ENCODE results near the gene ANGPTL4.

Gene ANGPTL4

GRCh38 chr19:8387688-8388611, 24.0 kb downstream of the ANGPTL4 start:
- in situ Hi-C loops (cut with HindIII; ENCODE audit: low sequenced_read_pairs), result no loop called here

- in situ Hi-C loops (cut with HindIII; ENCODE audit: low sequenced_read_pairs), result no loop called here
Observed at GRCh38 chr19:8388612-8388958, 24.6 kb downstream of the ANGPTL4 start.

- in situ Hi-C loops (cut with HindIII; ENCODE audit: low sequenced_read_pairs), result no loop called here
Observed at GRCh38 chr19:8389891-8390616, 26.1 kb downstream of the ANGPTL4 start, which contains the start of gene RAB11B. Gene RAB11B, plus strand, starts transcription at chr19:8390360. Its CDS starts 57 bp downstream, at chr19:8390417.

GRCh38 chr19:8390617-8390981, 26.6 kb downstream of the ANGPTL4 start:
- in situ Hi-C loops (cut with HindIII; ENCODE audit: low sequenced_read_pairs), result no loop called here

GRCh38 chr19:8391198-8392016, 27.5 kb downstream of the ANGPTL4 start:
- in situ Hi-C loops (cut with HindIII; ENCODE audit: low sequenced_read_pairs), result no loop called here

GRCh38 chr19:8392017-8392591, 28.1 kb downstream of the ANGPTL4 start:
- in situ Hi-C loops (cut with HindIII; ENCODE audit: low sequenced_read_pairs), result no loop called here

GRCh38 chr19:8393192-8393870, 29.4 kb downstream of the ANGPTL4 start:
- in situ Hi-C loops (cut with HindIII; ENCODE audit: low sequenced_read_pairs), result no loop called here

GRCh38 chr19:8393871-8394250, 29.9 kb downstream of the ANGPTL4 start:
- in situ Hi-C loops (cut with HindIII; ENCODE audit: low sequenced_read_pairs), result no loop called here

- in situ Hi-C loops (cut with HindIII; ENCODE audit: low sequenced_read_pairs), result no loop called here
Observed at GRCh38 chr19:8395621-8396082, 31.7 kb downstream of the ANGPTL4 start.

GRCh38 chr19:8396185-8396562, 32.2 kb downstream of the ANGPTL4 start:
- in situ Hi-C loops (cut with HindIII; ENCODE audit: low sequenced_read_pairs), result no loop called here

GRCh38 chr19:8396563-8397203, 32.7 kb downstream of the ANGPTL4 start:
- in situ Hi-C loops (cut with HindIII; ENCODE audit: low sequenced_read_pairs), result no loop called here

- in situ Hi-C loops (cut with HindIII; ENCODE audit: low sequenced_read_pairs), result no loop called here
Observed at GRCh38 chr19:8397271-8397670, 33.3 kb downstream of the ANGPTL4 start.

GRCh38 chr19:8397746-8398310, 33.9 kb downstream of the ANGPTL4 start:
- in situ Hi-C loops (cut with HindIII; ENCODE audit: low sequenced_read_pairs), result no loop called here

- in situ Hi-C loops (cut with HindIII; ENCODE audit: low sequenced_read_pairs), result no loop called here
Observed at GRCh38 chr19:8398311-8398771, 34.4 kb downstream of the ANGPTL4 start.

GRCh38 chr19:8399681-8400188, 35.8 kb downstream of the ANGPTL4 start:
- in situ Hi-C loops (cut with HindIII; ENCODE audit: low sequenced_read_pairs), result no loop called here

- in situ Hi-C loops (cut with HindIII; ENCODE audit: low sequenced_read_pairs), result no loop called here
Observed at GRCh38 chr19:8401981-8402411, 38.0 kb downstream of the ANGPTL4 start.

GRCh38 chr19:8403098-8403819, 39.3 kb downstream of the ANGPTL4 start:
- in situ Hi-C loops (cut with HindIII; ENCODE audit: low sequenced_read_pairs), result no loop called here

GRCh38 chr19:8403820-8404109, 39.8 kb downstream of the ANGPTL4 start:
- in situ Hi-C loops (cut with HindIII; ENCODE audit: low sequenced_read_pairs), result no loop called here

Measured in DLD1 (cell line).